D721Med (cell line): ENCODE results near the gene ZNF784.

ENCODE experiments used
- DNase-seq: peaks from one replicate; pipeline ENCODE4 v3.0.0; 2011; ENCODE audit warnings: low spot score; ENCODE audit not compliant: insufficient read length
- FAIRE-seq: peaks from 2 replicates; lab custom pipeline; 2011; peaks lifted over from hg19 to GRCh38; lab: Jason Lieb, UNC
- TF ChIP-seq, protein P1 (sequence below): IDR thresholded peaks from 2 replicates; pipeline ENCODE4 v1.5.1; 2012; ENCODE audit warnings: mild to moderate bottlenecking, control low read depth; ENCODE audit not compliant: insufficient read depth; ENCODE audit errors: missing control alignments

The ZNF784 gene

DNA sequence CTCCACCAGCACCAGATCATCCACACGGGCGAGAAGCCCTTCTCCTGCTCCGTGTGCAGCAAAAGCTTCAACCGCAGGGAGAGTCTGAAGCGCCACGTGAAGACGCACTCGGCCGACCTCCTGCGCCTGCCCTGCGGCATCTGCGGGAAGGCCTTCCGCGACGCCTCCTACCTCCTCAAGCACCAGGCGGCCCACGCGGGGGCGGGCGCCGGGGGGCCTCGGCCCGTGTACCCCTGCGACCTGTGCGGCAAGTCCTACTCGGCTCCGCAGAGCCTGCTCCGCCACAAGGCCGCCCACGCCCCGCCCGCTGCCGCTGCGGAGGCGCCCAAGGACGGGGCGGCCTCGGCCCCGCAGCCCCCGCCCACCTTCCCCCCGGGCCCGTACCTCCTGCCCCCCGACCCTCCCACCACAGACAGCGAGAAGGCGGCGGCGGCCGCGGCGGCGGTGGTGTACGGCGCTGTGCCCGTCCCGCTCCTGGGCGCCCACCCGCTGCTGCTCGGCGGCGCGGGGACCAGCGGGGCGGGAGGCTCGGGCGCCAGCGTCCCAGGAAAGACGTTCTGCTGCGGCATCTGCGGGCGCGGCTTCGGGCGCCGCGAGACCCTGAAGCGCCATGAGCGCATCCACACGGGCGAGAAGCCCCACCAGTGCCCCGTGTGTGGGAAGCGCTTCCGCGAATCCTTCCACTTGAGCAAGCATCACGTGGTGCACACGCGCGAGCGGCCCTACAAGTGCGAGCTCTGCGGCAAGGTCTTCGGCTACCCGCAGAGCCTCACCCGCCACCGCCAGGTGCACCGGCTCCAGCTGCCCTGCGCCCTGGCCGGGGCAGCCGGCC, 9.4 kb downstream of the ZNF784 start:
- TF ChIP-seq, protein P1, sequence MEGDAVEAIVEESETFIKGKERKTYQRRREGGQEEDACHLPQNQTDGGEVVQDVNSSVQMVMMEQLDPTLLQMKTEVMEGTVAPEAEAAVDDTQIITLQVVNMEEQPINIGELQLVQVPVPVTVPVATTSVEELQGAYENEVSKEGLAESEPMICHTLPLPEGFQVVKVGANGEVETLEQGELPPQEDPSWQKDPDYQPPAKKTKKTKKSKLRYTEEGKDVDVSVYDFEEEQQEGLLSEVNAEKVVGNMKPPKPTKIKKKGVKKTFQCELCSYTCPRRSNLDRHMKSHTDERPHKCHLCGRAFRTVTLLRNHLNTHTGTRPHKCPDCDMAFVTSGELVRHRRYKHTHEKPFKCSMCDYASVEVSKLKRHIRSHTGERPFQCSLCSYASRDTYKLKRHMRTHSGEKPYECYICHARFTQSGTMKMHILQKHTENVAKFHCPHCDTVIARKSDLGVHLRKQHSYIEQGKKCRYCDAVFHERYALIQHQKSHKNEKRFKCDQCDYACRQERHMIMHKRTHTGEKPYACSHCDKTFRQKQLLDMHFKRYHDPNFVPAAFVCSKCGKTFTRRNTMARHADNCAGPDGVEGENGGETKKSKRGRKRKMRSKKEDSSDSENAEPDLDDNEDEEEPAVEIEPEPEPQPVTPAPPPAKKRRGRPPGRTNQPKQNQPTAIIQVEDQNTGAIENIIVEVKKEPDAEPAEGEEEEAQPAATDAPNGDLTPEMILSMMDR = no peak
- FAIRE-seq (no peak), DNase-seq (no peak)

DNA sequence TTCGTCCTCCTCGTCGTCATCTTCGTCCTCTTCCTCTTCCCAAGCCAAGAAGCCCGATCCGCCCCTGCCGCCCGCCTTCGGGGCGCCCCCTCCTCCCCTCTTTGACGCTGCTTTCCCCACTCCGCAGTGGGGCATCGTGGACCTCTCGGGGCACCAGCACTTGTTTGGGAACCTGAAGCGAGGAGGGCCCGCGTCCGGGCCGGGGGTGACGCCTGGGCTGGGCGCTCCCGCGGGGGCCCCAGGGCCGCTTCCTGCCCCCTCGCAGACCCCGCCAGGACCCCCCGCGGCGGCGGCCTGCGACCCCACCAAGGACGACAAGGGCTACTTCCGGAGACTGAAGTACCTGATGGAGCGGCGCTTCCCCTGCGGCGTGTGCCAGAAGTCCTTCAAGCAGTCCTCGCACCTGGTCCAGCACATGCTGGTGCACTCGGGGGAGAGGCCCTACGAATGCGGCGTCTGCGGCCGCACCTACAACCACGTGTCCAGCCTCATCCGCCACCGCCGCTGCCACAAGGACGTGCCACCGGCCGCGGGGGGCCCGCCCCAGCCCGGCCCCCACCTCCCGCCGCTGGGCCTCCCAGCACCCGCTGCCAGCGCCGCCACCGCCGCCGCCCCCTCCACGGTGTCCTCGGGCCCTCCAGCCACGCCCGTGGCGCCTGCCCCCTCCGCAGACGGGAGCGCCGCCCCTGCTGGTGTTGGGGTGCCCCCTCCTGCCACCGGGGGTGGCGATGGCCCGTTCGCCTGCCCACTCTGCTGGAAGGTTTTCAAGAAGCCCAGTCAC, 10.2 kb downstream of the ZNF784 start:
- DNase-seq (no peak), FAIRE-seq (no peak)
- TF ChIP-seq, protein P1 = no peak

DNA sequence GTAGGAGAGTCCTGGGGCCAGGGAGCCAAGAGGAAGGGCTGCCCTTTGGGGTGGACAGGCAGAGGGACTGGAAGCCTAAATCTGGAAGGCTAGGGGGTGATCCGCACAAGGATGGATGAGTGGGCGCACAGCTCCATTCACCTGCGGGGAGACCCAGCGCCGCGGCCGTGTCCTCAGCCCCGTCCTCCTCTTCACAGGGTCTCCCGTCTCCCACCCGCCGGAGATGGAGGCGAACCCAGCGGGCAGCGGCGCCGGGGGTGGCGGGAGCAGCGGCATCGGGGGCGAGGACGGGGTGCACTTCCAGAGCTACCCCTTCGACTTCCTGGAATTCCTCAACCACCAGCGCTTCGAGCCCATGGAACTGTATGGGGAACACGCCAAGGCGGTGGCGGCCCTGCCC, 11.0 kb downstream of the ZNF784 start:
- FAIRE-seq (no peak), DNase-seq (no peak)
- TF ChIP-seq, protein P1 = no peak

DNA sequence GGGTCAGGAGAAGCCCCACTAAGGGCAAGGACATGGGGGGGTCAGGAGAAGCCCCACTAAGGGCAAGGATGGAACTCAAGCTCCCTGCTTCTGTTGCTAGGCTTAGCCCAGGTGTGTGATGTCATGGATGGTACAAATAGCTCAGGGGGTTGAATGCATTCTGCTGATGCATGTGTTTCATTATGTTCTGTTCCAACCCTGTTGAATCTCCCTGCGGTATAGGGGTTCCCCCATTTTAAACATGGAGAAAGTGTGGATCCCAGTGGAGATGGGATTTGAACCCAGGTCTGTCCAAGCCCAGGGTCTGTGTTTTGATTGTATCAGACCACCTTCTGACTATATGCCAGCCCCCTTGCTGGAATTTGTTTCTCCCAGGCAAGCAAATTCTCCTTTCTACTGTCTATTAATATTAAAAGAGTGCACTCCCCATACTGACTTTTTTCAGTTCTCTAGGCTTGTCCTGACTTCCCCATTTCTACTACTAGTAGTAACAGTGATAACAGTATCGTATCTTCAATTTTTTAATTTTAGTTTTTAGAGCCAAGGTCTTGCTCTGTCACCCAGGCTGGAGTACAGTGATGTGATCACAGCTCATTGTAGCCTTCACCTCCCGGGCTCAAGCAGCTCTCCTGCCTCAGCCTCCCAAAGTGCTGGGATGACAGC, 12.3 kb downstream of the ZNF784 start:
- TF ChIP-seq, protein P1 = no peak
- no peak for FAIRE-seq

DNA sequence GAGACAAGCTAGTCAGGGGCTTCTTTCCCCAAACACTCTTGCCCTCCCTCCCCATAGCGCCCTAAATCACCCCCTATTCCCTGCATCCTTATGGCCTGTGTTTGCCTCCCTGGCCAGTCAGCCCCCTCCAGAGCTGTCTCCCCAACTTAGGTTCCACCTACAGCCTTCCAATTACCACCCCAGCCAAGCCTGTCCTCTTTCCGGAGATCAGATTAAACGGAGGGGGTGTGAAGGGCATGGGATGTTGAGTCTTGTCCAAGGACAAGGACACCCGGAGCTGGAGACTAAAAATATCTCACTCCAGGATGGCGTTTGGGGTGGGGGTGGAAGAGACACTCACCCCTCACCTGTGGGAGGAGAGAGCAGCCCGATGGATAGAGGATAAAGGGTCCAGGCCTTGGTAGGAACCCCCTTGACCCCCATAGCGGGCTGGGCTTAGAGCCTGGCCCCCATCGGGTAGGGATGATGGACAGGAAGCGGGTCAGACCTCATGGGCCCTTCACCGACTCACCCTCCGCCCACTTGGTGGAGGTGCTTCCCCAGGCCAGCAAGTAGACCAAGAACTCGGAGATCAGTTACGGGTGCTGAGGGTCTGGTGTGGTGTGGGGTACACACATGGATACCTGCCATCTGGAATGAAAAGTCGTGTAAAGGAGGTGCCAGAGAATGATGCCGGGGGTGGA, 12.9 kb downstream of the ZNF784 start:
- no peak for DNase-seq
- TF ChIP-seq, protein P1 = no peak
- no peak for FAIRE-seq

More for the DNA sequence above, 12.3 kb downstream of the ZNF784 start:
- no peak for DNase-seq

DNA sequence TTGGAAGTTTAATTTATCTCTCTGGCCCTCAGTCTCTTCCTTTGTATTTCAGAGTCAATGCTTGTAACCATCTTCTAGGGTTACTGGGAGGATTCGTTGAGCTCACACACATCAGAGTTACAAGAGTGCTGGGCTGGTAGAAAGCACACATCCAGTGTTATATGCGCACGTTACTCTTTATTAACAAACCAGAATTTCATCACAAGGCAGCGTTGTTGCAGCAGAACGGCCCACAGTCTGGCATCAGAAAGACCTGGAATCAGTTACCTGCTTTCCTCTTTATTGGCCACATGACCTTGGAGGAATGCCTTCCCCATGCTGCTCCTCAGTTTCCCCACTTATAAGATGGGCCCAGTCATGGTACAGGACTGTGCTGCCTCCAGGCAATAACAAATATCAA, 15.0 kb downstream of the ZNF784 start:
- TF ChIP-seq, protein P1 = no peak
- DNase-seq (no peak), FAIRE-seq (no peak)
